DND-41 (cell line): ENCODE data around the gene FLNA.
"Not testable (repeated sequence)": the region's sequence is repeated elsewhere in the genome, so short reads cannot be mapped to it uniquely, and the experiment has no call there.

Experiments used
- ATAC-seq: fragments of 200-7000 bp; cut with Tn5 transposase; 3 replicates; pipeline ENCODE4 v1.9.1; 2021; ENCODE audit warnings: low read depth; ENCODE audit not compliant: insufficient read depth
- DNase-seq: peaks from one replicate; pipeline ENCODE4 v3.0.0-alpha.2; 2020
- H2AFZ ChIP-seq: 2 replicates; pipeline ENCODE4 v1.6.0; 2012; ENCODE audit warnings: low read depth, low read length
- H3K27ac ChIP-seq: 2 replicates; pipeline ENCODE4 v1.5.1; 2012; ENCODE audit warnings: low read length, inconsistent platforms
- H3K27me3 ChIP-seq: fragments of 200-600 bp; sonication (generic); 2 replicates; pipeline ENCODE4 v1.6.0; 2012; ENCODE audit warnings: low read length, mild to moderate bottlenecking, inconsistent platforms; ENCODE audit not compliant: insufficient read depth, poor library complexity
- H3K36me3 ChIP-seq: 2 replicates; pipeline ENCODE4 v1.5.1; 2012; ENCODE audit warnings: low read length, inconsistent platforms; ENCODE audit not compliant: insufficient read depth
- H3K4me1 ChIP-seq: 2 replicates; pipeline ENCODE4 v1.5.1; 2012; ENCODE audit warnings: mild to moderate bottlenecking, low read length; ENCODE audit not compliant: insufficient read depth
- H3K4me2 ChIP-seq: 2 replicates; pipeline ENCODE4 v1.6.0; 2012; ENCODE audit warnings: mild to moderate bottlenecking, moderate library complexity, low read length, inconsistent platforms; ENCODE audit not compliant: insufficient read depth
- H3K4me3 ChIP-seq, 2 experiments: fragments of 200-600 bp in 1 of 2; shearing (Covaris generic) in 1 of 2; 2 replicates each; pipeline ENCODE4 v1.5.1; 2012 to 2016; ENCODE audit warnings: inconsistent platforms in 2 of 2, low read length in 2 of 2, mild to moderate bottlenecking in 2 of 2, low read depth in 1 of 2, moderate library complexity in 1 of 2
- H3K79me2 ChIP-seq: 2 replicates; pipeline ENCODE4 v1.6.0; 2012; ENCODE audit warnings: low read length, inconsistent platforms; ENCODE audit not compliant: insufficient read depth
- H3K9ac ChIP-seq: 2 replicates; pipeline ENCODE4 v1.6.0; 2012; ENCODE audit warnings: low read depth, mild to moderate bottlenecking, inconsistent platforms, low read length, moderate library complexity
- H3K9me3 ChIP-seq: 2 replicates; pipeline ENCODE4 v1.5.1; 2012; ENCODE audit warnings: low read length, moderate library complexity, mild to moderate bottlenecking, inconsistent platforms; ENCODE audit not compliant: insufficient read depth, severe bottlenecking
- H4K20me1 ChIP-seq: 2 replicates; pipeline ENCODE4 v1.6.0; 2012; ENCODE audit warnings: low read length; ENCODE audit not compliant: insufficient read depth
- CTCF ChIP-seq: IDR thresholded peaks from 2 replicates; pipeline ENCODE4 v1.5.1; 2012; ENCODE audit warnings: borderline replicate concordance, low read length, moderate library complexity, mild to moderate bottlenecking; ENCODE audit not compliant: poor library complexity, severe bottlenecking; ENCODE audit errors: extremely low read depth
- EZH2 ChIP-seq: IDR thresholded peaks from 3 replicates; pipeline ENCODE4 v1.6.1; 2012; ENCODE audit warnings: borderline replicate concordance, low read depth, mild to moderate bottlenecking, moderate library complexity, low read length, inconsistent platforms; ENCODE audit not compliant: severe bottlenecking

FLNA gene

GRCh38 chrX:154388649-154389048, 14.2 kb upstream of the FLNA start:
- H3K36me3 ChIP-seq = not testable (repeated sequence)

DNA sequence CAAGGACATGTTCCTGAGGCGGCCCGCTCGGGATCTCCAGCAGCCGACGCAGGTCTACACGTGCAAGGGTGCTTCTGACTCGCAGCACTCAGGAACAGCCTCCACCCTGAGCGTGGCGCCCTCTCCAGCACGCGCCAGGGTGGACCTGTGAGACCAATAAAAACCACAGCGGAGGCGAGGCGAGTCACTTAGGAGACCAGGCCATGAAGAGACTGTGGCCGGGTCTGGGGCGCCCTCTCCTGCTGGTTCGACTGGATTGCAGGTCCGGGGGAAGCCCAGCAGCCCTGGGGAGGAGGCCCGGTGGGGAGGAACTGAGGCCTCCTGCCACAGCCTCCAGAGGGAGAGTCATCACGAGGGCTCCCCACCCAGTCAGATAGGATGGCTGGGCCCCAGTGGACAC, 13.7 kb upstream of the FLNA start:
- H2AFZ ChIP-seq, H3K4me1 ChIP-seq, H3K79me2 ChIP-seq, H3K27ac ChIP-seq, H3K9ac ChIP-seq, H3K9me3 ChIP-seq, H4K20me1 ChIP-seq, DNase-seq, H3K27me3 ChIP-seq, H3K4me3 ChIP-seq, H3K4me2 ChIP-seq, H3K36me3 ChIP-seq: not testable (repeated sequence)
- peak; percentile 19 for ATAC-seq

More at GRCh38 chrX:154388649-154389048, 14.2 kb upstream of the FLNA start:
- H3K27ac ChIP-seq, H2AFZ ChIP-seq, H3K9me3 ChIP-seq, H3K9ac ChIP-seq, H3K4me2 ChIP-seq, H3K4me1 ChIP-seq, H3K27me3 ChIP-seq, ATAC-seq, H4K20me1 ChIP-seq, H3K4me3 ChIP-seq, H3K79me2 ChIP-seq, DNase-seq: not testable (repeated sequence)

DNA sequence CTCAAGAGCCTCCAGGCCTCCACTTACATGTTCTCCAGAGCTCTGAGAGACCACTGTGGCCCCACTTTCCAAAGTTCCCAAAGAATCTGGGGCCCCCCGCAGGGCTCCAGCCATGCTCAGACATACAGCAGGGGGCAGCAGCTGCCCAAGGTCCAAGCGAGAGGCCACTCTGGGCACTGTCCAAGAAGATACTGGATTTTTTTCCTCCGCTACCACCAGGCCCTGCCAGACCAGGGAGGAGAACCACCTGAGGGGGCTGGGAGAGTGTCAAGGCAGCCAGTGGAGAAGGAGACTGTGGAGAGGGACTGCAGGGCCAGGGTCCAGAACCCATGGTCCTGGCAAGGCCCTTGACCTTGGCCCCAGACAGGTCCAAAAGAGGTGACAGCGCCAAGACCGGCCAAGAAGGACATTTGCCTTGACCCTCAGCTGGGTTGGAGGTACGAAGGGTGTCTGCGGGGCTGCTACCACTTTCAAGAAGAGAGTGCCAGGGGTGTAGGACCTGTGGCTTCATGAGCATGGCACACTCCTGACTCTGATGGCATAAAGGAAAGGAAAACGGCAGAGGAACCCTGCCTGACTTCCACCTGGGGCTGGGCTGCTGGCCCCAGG, 10.0 kb upstream of the FLNA start:
- H2AFZ ChIP-seq = no peak overlapping the region
- H3K27me3 ChIP-seq = no peaks in the 10 kb centered on the region
- no peak overlapping the region for H3K4me2 ChIP-seq
- H3K36me3 ChIP-seq = peaks cover 18% of the 10 kb centered on the region; the same call in 1 of the 2 replicates
- H4K20me1 ChIP-seq = peaks cover 13% of the 10 kb centered on the region
- ATAC-seq (no peak), DNase-seq (no peak)
- no peak overlapping the region for H3K4me3 ChIP-seq
- no peak overlapping the region for H3K9ac ChIP-seq
- no peak overlapping the region for H3K27ac ChIP-seq
- peaks cover 11% of the 10 kb centered on the region for H3K4me1 ChIP-seq
- TF ChIP-seq EZH2 (no peak), CTCF (peak; percentile 10)
- peaks cover 16% of the 10 kb centered on the region for H3K79me2 ChIP-seq
- no peaks in the 10 kb centered on the region for H3K9me3 ChIP-seq

DNA sequence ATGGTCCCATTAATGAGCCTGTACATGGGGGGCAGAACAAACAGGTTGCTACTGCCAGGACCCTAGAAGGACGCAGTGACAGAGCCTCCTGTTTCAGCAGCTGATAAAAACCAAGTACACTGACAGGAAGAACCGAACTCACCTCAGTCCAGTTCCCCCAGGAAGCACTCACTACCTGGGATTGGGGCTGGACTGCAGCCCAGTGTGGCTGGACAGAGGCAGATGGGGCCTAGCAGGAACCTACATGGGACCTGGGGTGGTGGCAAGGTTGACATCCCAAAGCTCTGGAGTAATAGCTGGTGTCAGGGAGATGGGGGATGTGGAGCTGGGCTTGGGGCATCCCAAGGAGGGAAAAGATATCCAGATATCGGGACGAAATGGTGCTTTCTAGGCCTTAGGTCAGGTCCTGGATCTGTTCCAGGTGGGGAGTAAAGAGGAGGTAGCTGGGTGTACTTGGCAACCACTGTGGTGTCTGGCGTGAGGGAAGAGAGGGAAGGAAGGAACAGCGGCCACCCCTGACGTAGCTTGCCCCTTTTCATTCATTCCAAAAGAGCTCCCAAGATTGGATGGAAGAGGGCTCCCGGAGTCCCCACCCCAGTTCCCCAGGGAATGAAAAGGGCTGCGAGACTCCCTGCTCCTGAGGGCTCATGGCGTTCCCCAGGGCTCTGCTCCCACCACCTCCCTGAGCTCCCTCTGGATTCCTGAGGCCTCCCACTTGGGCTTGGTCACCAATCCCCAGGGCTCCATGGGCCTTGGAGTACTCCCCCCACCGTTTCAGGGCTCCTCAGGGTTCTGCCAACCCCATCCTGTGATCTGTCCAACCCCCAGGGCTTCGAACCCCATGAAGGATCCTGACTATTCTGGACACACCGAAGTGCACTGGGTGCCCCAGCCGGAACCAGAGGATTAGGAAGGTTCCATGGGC, 9.2 kb upstream of the FLNA start:
- H3K4me2 ChIP-seq = no peak overlapping the region
- H3K79me2 ChIP-seq = peaks cover 18% of the 10 kb centered on the region
- no peaks in the 10 kb centered on the region for H3K9me3 ChIP-seq
- H3K9ac ChIP-seq = no peak overlapping the region
- H3K36me3 ChIP-seq = peaks cover 18% of the 10 kb centered on the region; the same call in 1 of the 2 replicates
- no peaks in the 10 kb centered on the region for H3K27me3 ChIP-seq
- H2AFZ ChIP-seq = no peak overlapping the region
- DNase-seq = no peak
- no peak for TF ChIP-seq EZH2
- no peak for TF ChIP-seq CTCF
- H4K20me1 ChIP-seq = peaks cover 13% of the 10 kb centered on the region
- peaks cover 11% of the 10 kb centered on the region for H3K4me1 ChIP-seq
- no peak overlapping the region for H3K4me3 ChIP-seq
- H3K27ac ChIP-seq = no peak overlapping the region
- no peak for ATAC-seq
